Globus pallidus (tissue), 1 donor: Measurements from ENCODE around the gene TRIM43B.
"Not testable (repeated sequence)": the region's sequence is repeated elsewhere in the genome, so short reads cannot be mapped to it uniquely, and the experiment has no call there.

ENCODE experiments used
- DNase-seq: peaks from one replicate; pipeline ENCODE4 v3.0.0-alpha.2; 2015; ENCODE audit warnings: low spot score

TRIM43B gene

DNA sequence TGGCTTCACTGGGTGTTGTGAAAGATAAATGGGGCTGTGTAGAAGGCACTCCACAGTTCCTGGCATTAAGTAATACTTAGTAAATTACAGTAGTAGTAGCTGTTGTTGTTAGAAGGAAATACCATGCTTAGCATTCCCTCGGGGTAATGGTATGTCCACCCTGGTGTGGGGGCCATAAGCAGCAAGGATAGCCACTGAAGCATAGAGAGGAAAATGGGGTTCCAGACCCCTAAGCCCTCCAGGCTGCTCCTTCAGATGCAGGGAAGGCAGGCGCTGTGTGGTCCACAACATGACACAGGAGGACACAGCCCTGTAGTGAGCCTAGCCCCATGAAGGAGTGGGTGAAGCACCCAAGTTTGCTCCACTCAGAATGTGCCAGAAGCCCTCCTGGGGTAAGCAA, 50.6 kb downstream of the TRIM43B start:
- DNase-seq: not testable (repeated sequence)

DNA sequence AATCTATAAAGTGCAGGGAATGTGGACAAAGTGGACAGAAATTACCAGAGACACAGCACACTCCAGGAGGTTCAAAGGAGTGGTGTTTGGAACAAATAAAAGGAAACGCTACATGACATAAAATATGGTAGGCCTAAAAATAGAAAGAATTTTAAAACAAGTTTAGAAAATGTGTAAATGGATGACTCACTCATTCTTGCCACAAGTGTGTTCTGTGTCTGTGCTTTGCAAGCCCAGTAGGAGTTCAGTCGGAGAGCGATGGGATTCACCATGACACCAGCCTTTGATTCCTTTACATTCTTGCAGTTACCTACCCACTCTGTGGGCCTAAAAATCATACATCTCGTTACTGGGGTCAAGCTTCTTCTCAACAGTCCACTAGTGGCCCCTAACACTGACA, 51.2 kb downstream of the TRIM43B start:
- not testable (repeated sequence) for DNase-seq

DNA sequence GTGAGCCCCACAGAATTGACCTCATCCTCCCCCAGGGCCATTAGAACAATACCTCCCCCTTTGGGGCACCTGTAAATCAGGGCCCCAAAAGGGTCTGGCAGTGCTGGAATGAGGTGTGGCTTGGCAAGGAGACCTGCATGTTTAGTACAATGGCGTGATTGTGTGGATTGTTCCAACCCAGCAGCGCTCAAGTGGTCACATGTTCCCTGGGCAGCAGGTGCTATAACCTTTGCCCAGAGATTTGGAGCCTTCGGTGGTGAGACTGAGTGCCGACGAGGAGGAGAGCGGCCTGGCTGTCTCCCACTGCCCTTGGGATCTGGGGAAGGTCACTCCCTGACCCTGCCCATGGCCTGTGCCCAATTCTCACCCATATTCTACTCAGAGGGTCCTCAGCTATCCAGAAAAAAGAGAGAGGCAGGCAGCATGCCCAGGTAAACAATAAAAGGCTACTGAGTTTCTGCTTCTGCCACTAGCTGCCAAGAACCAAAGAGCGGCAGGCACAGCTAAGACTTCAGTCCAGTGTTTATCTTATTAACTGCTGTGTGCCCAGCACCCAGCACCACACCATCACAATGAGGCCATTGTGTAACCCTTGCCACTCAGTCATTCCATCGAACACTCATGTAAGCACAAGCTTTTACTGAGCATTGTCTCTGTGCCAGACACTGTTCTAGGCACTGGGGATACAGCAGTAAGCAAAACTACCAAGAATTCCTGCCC, 54.6 kb downstream of the TRIM43B start:
- DNase-seq: not testable (repeated sequence)

DNA sequence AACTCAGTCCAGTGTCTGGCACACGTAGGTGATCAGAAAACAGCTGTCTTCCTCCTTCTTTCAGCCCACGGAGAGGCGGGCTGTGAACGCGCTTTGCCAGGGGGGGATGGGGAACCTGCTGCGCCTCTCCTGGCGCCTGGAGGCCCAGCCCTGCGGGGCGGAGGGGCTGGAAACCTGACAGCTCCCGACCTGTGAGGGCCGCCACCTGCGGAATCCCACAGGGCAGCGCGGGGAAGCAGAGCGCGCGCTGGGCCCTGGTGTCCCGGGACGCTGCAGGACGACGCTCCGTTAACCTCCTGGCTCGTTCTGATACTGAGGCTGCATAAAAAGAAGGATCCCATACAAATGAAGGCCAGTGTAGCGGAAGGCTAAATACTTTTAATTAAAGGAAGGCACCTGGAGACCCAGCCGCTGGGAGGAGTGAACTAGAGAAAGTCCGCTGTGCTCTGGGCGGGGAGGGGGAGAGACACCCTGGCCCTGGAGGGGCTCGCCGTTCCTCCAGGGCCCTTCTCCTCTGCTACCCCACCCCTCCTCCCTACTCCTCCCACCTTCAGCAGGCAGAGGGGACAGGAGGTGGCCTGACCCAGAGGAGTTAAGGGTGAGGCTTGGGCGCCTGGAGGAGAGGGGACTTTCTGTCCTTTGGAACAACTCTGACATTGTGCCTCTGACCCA, 57.2 kb downstream of the TRIM43B start:
- not testable (repeated sequence) for DNase-seq
